H9 (cell line): ENCODE results near the gene UBA5. TPM values are rescaled to one million over a fixed set of nuclear protein-coding genes. Genes with fewer than 3 reads are reported as not detected.

Experiments used
- DNase-seq: peaks from one replicate; pipeline ENCODE4 v3.0.0-alpha.2; 2017
- H2AFZ ChIP-seq: one replicate; pipeline ENCODE4 v1.6.1; 2013; ENCODE audit warnings: mild to moderate bottlenecking, low read length, control low read depth, moderate library complexity
- H2AK5ac ChIP-seq: 2 replicates; pipeline ENCODE4 v1.6.1; 2013; ENCODE audit warnings: low read length, control low read depth, mixed read lengths; ENCODE audit not compliant: insufficient read length
- H2BK120ac ChIP-seq: one replicate; pipeline ENCODE4 v1.6.1; 2013; ENCODE audit warnings: low read depth, mild to moderate bottlenecking, low read length, control low read depth, inconsistent platforms; ENCODE audit not compliant: poor library complexity, severe bottlenecking
- H2BK12ac ChIP-seq: 2 replicates; pipeline ENCODE4 v1.6.1; 2013; ENCODE audit warnings: low read length, control low read depth, mixed read lengths, low read depth; ENCODE audit not compliant: insufficient read length
- H2BK15ac ChIP-seq: 2 replicates; pipeline ENCODE4 v1.6.1; 2013; ENCODE audit warnings: low read depth, low read length, control low read depth
- H2BK20ac ChIP-seq: one replicate; pipeline ENCODE4 v1.6.1; 2013; ENCODE audit warnings: low read depth, mild to moderate bottlenecking, low read length, control low read depth, inconsistent platforms; ENCODE audit not compliant: poor library complexity, severe bottlenecking
- H2BK5ac ChIP-seq: 2 replicates; pipeline ENCODE4 v1.6.1; 2013; ENCODE audit warnings: low read length, control low read depth, mixed read lengths; ENCODE audit not compliant: insufficient read length
- H3K14ac ChIP-seq: 2 replicates; pipeline ENCODE4 v1.6.1; 2013; ENCODE audit warnings: low read length, control low read depth; ENCODE audit not compliant: insufficient read depth
- H3K18ac ChIP-seq: 2 replicates; pipeline ENCODE4 v1.6.1; 2013; ENCODE audit warnings: low read depth, mild to moderate bottlenecking, mixed read lengths, low read length, control low read depth; ENCODE audit not compliant: insufficient read length
- H3K23ac ChIP-seq: 2 replicates; pipeline ENCODE4 v1.6.1; 2013; ENCODE audit warnings: low read length, control low read depth, mixed read lengths, low read depth; ENCODE audit not compliant: insufficient read length
- H3K23me2 ChIP-seq: 2 replicates; pipeline ENCODE4 v1.6.1; 2013; ENCODE audit warnings: low read depth, mild to moderate bottlenecking, mixed read lengths, low read length, control low read depth; ENCODE audit not compliant: insufficient read length, poor library complexity, severe bottlenecking
- H3K27ac ChIP-seq: 2 replicates; pipeline ENCODE4 v1.5.1; 2013; ENCODE audit warnings: low read length, control low read depth, mixed read lengths, low read depth; ENCODE audit not compliant: insufficient read length
- H3K27me3 ChIP-seq: 2 replicates; pipeline ENCODE4 v1.6.1; 2013; ENCODE audit warnings: low read length, control low read depth, inconsistent platforms; ENCODE audit not compliant: insufficient read depth
- H3K4ac ChIP-seq: 2 replicates; pipeline ENCODE4 v1.6.1; 2013; ENCODE audit warnings: low read depth, mild to moderate bottlenecking, control low read depth, inconsistent platforms, low read length, moderate library complexity
- H3K4me1 ChIP-seq: 2 replicates; pipeline ENCODE4 v1.6.1; 2013; ENCODE audit warnings: low read length, control low read depth, inconsistent platforms; ENCODE audit not compliant: insufficient read depth
- H3K4me2 ChIP-seq: 2 replicates; pipeline ENCODE4 v1.6.1; 2013; ENCODE audit warnings: low read length, control low read depth, mixed read lengths; ENCODE audit not compliant: insufficient read length, insufficient read depth
- H3K56ac ChIP-seq: 2 replicates; pipeline ENCODE4 v1.6.1; 2013; ENCODE audit warnings: low read depth, mild to moderate bottlenecking, mixed read lengths, low read length, control low read depth; ENCODE audit not compliant: insufficient read length
- H3K79me1 ChIP-seq: 2 replicates; pipeline ENCODE4 v1.6.1; 2013; ENCODE audit warnings: low read depth, mild to moderate bottlenecking, moderate library complexity, low read length, control low read depth, inconsistent platforms; ENCODE audit not compliant: insufficient read depth, poor library complexity, severe bottlenecking
- H3K79me2 ChIP-seq: 2 replicates; pipeline ENCODE4 v1.6.1; 2013; ENCODE audit warnings: low read length, control low read depth, inconsistent platforms; ENCODE audit not compliant: insufficient read depth
- H3K9ac ChIP-seq: 2 replicates; pipeline ENCODE4 v1.6.1; 2013; ENCODE audit warnings: low read length, control low read depth, mixed read lengths; ENCODE audit not compliant: insufficient read length; ENCODE audit errors: extremely low read depth
- H3K9me3 ChIP-seq: one replicate; pipeline ENCODE4 v1.6.1; 2013; ENCODE audit warnings: low read depth, low read length, inconsistent platforms; ENCODE audit not compliant: control insufficient read depth
- H3T11ph ChIP-seq: one replicate; pipeline ENCODE4 v1.6.1; 2013; ENCODE audit warnings: mild to moderate bottlenecking, low read length, control low read depth, inconsistent platforms
- H4K20me1 ChIP-seq: one replicate; pipeline ENCODE4 v1.6.1; 2013; ENCODE audit not compliant: control insufficient read depth, insufficient read length, insufficient read depth
- H4K5ac ChIP-seq: 2 replicates; pipeline ENCODE4 v1.6.1; 2013; ENCODE audit warnings: low read depth, mild to moderate bottlenecking, mixed read lengths, low read length, control low read depth; ENCODE audit not compliant: insufficient read length
- H4K8ac ChIP-seq: replicated peaks from 2 replicates; pipeline ENCODE4 v1.6.1; 2013; ENCODE audit warnings: low read length, control low read depth, mixed read lengths, low read depth; ENCODE audit not compliant: insufficient read length
- H4K91ac ChIP-seq: 2 replicates; pipeline ENCODE4 v1.6.1; 2013; ENCODE audit warnings: low read depth, mild to moderate bottlenecking, moderate library complexity, mixed read lengths, low read length, control low read depth; ENCODE audit not compliant: insufficient read length
- H3K27ac Mint-ChIP-seq, 3 experiments: 2 replicates in 2 of 3; 3 replicates in 1 of 3; pipeline ENCODE4 v1.8.0; 2020 to 2021; ENCODE audit warnings: mixed read lengths in 3 of 3, mild to moderate bottlenecking in 1 of 3, moderate library complexity in 1 of 3
- H3K27me3 Mint-ChIP-seq: 2 replicates; pipeline ENCODE4 v1.8.0; 2021; ENCODE audit warnings: low read depth, mild to moderate bottlenecking, moderate library complexity, mixed read lengths
- H3K36me3 Mint-ChIP-seq, 3 experiments: 2 replicates in 2 of 3; 3 replicates in 1 of 3; pipeline ENCODE4 v1.8.0; 2020 to 2021; ENCODE audit warnings: low read depth in 3 of 3, mixed read lengths in 3 of 3; ENCODE audit not compliant: insufficient read depth in 1 of 3
- H3K4me1 Mint-ChIP-seq, 2 experiments: 2 replicates each; pipeline ENCODE4 v1.8.0; 2020; ENCODE audit warnings: mixed read lengths in 2 of 2
- H3K4me3 Mint-ChIP-seq, 2 experiments: 2 replicates in 1 of 2; 3 replicates in 1 of 2; pipeline ENCODE4 v1.8.0; 2020 to 2021; ENCODE audit warnings: mild to moderate bottlenecking in 2 of 2, mixed read lengths in 2 of 2, moderate library complexity in 1 of 2
- H3K9me3 Mint-ChIP-seq, 2 experiments: 2 replicates in 1 of 2; 3 replicates in 1 of 2; pipeline ENCODE4 v1.8.0; 2020; ENCODE audit warnings: mild to moderate bottlenecking in 2 of 2, mixed read lengths in 2 of 2, moderate library complexity in 1 of 2
- total RNA-seq: library from RNA; stranded (reverse); gene quantifications from 2 replicates; pipeline ENCODE4 v1.2.1, GENCODE V29; 2021
- TF ChIP-seq, protein P1 (sequence below): fragments of 200-600 bp; sonication (generic); conservative IDR thresholded peaks from 3 replicates; pipeline ENCODE4 v1.8.0; 2021; ENCODE audit warnings: antibody characterized with exemption, mild to moderate bottlenecking

Gene UBA5
- total RNA-seq, 1 experiment from 2014 or later, result 37.7 TPM

DNA sequence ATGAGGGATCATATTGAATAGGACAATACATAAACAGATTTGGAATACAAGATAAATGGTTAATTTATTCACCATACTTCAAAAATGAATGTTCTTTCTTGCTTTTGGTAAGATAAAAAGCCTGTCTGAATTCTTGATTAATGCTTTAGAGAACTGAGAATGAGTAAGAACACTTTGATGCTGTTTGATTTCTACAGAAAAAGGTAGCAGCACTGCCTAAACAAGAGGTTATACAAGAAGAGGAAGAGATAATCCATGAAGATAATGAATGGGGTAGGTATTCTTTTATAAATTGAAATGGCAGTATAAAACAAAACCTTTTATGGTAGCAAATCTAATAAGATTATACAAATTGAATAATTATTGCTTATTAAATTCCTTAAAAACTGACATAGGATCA, 15.3 kb downstream of the UBA5 start:
- no peak overlapping the region for H3K27ac Mint-ChIP-seq
- no peak overlapping the region for H3T11ph ChIP-seq
- H3K56ac ChIP-seq, result no peak overlapping the region
- H2AFZ ChIP-seq, result no peak overlapping the region
- H3K79me2 ChIP-seq, result no peaks in the 10 kb centered on the region
- no peaks in the 10 kb centered on the region for H3K9me3 ChIP-seq
- no peak overlapping the region for H3K23ac ChIP-seq
- H4K20me1 ChIP-seq, result no peaks in the 10 kb centered on the region
- H3K27ac ChIP-seq, result no peak overlapping the region
- H3K18ac ChIP-seq, result no peak overlapping the region
- no peaks in the 10 kb centered on the region for H3K27me3 ChIP-seq
- no peak overlapping the region for H2AK5ac ChIP-seq
- no peaks in the 10 kb centered on the region for H3K4me1 ChIP-seq
- H4K5ac ChIP-seq, result no peak overlapping the region
- H3K9ac ChIP-seq, result no peak overlapping the region
- no peak overlapping the region for H2BK15ac ChIP-seq
- H3K27me3 Mint-ChIP-seq, result no peaks in the 10 kb centered on the region
- TF ChIP-seq, protein P1, sequence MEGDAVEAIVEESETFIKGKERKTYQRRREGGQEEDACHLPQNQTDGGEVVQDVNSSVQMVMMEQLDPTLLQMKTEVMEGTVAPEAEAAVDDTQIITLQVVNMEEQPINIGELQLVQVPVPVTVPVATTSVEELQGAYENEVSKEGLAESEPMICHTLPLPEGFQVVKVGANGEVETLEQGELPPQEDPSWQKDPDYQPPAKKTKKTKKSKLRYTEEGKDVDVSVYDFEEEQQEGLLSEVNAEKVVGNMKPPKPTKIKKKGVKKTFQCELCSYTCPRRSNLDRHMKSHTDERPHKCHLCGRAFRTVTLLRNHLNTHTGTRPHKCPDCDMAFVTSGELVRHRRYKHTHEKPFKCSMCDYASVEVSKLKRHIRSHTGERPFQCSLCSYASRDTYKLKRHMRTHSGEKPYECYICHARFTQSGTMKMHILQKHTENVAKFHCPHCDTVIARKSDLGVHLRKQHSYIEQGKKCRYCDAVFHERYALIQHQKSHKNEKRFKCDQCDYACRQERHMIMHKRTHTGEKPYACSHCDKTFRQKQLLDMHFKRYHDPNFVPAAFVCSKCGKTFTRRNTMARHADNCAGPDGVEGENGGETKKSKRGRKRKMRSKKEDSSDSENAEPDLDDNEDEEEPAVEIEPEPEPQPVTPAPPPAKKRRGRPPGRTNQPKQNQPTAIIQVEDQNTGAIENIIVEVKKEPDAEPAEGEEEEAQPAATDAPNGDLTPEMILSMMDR, result no peak
- no peaks in the 10 kb centered on the region; a peak in 1 of 4 replicates for H3K4me1 Mint-ChIP-seq
- DNase-seq, result no peak
- H3K4me2 ChIP-seq, result no peak overlapping the region
- no peaks in the 10 kb centered on the region for H3K9me3 Mint-ChIP-seq
- no peaks in the 10 kb centered on the region for H3K79me1 ChIP-seq
- no peak overlapping the region for H4K91ac ChIP-seq
- no peak overlapping the region for H2BK5ac ChIP-seq
- no peak overlapping the region for H2BK12ac ChIP-seq
- no peak overlapping the region for H2BK120ac ChIP-seq
- no peak overlapping the region for H3K14ac ChIP-seq
- no peaks in the 10 kb centered on the region for H3K23me2 ChIP-seq
- no peak overlapping the region for H2BK20ac ChIP-seq
- peaks cover 6 to 59% (median 40%) of the 10 kb centered on the region in 3 experiments; a peak in 6 of 7 replicates for H3K36me3 Mint-ChIP-seq
- no peak overlapping the region for H3K4me3 Mint-ChIP-seq
- no peak overlapping the region for H3K4ac ChIP-seq
- no peak overlapping the region for H4K8ac ChIP-seq
